ENCODE data around the gene TLR9.
A peak's percentile ranks its signal among the peaks of the same experiment; 100 is the strongest.

DNA sequence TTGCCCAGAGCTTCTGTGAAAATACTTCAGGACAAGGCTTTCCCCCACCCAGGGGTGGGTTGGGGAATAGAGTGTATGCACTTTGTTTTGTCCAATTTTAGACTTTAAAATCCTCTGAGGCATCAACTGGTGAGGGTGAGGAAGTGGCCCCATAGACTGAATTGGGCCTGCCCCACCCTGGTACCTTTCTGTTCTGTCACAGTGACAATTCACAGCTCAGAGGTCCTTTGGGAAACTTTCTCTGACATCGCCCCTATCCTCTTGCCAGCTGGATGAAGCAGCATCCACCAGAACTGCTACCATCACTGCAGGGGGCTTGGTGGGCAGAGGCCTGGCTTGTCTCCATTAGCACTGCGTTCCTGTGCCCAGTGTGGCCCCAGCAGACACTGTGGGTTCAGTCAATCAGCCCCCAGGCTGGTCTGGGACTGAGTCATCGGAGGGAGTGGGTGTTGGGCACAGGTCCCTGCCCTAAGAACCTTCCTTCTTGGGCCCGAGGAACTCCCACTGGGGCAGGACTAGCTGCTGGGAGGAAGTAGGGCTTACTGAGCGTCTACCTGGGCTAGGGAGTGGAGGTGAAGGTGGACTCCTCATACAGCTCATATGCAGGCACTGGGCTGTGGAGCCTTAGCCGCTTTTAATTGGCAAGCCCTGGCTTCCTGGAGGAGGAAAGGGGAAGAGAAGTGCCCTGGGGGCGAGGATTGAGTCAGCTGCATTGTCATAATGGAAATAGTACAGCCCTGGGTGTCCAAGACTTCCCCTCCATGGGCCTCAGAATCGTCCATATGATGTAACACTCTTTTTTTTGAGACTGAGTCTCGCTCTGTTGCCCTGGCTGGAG is 18.6 kb upstream of the TLR9 start:
- TF ChIP-seq, protein P1, sequence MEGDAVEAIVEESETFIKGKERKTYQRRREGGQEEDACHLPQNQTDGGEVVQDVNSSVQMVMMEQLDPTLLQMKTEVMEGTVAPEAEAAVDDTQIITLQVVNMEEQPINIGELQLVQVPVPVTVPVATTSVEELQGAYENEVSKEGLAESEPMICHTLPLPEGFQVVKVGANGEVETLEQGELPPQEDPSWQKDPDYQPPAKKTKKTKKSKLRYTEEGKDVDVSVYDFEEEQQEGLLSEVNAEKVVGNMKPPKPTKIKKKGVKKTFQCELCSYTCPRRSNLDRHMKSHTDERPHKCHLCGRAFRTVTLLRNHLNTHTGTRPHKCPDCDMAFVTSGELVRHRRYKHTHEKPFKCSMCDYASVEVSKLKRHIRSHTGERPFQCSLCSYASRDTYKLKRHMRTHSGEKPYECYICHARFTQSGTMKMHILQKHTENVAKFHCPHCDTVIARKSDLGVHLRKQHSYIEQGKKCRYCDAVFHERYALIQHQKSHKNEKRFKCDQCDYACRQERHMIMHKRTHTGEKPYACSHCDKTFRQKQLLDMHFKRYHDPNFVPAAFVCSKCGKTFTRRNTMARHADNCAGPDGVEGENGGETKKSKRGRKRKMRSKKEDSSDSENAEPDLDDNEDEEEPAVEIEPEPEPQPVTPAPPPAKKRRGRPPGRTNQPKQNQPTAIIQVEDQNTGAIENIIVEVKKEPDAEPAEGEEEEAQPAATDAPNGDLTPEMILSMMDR (IDR thresholded peaks at IDR 0.05): no peak
- no peak for TF ChIP-seq EP300 (IDR thresholded peaks at IDR 0.05)
- TF ChIP-seq POLR2AphosphoS5 (IDR thresholded peaks at IDR 0.05): peak in 1 of 2 donors; percentile 7
- no peak for TF ChIP-seq POLR2A (IDR thresholded peaks at IDR 0.05; ENCODE audit: low read depth)
